Mucosa of gallbladder (tissue), 1 donor: ENCODE results near the gene SNRNP27. TPM values are rescaled to one million over a fixed set of nuclear protein-coding genes. Genes with fewer than 3 reads are reported as not detected.

Source experiments
- DNase-seq: peaks from one replicate; pipeline ENCODE4 v3.0.0-alpha.2; 2020; ENCODE audit warnings: low spot score
- total RNA-seq: library from RNA; stranded (reverse); gene quantifications from one replicate; pipeline ENCODE4 v1.2.1, GENCODE V29; 2021
- donor health status: DM: no; HTN: no; CAD: no.

The SNRNP27 gene
- total RNA-seq, 1 donor from 2014 or later, result 43.4 TPM

GRCh38 chr2:69916106-69916505 lies 22.4 kb downstream of the SNRNP27 start:
- DNase-seq, result no peak

GRCh38 chr2:69917852-69918251 lies 24.1 kb downstream of the SNRNP27 start:
- no peak for DNase-seq

GRCh38 chr2:69918401-69918800 lies 24.6 kb downstream of the SNRNP27 start:
- DNase-seq, result no peak

GRCh38 chr2:69923116-69923515 lies 29.4 kb downstream of the SNRNP27 start:
- no peak for DNase-seq

GRCh38 chr2:69926849-69927515 lies 33.2 kb downstream of the SNRNP27 start:
- DNase-seq, result no peak

GRCh38 chr2:69931832-69932595 lies 38.3 kb downstream of the SNRNP27 start:
- no peak for DNase-seq

GRCh38 chr2:69932596-69932922 lies 38.8 kb downstream of the SNRNP27 start:
- DNase-seq, result no peak

GRCh38 chr2:69933254-69933828 lies 39.6 kb downstream of the SNRNP27 start:
- no peak for DNase-seq

GRCh38 chr2:69933839-69934613 lies 40.3 kb downstream of the SNRNP27 start:
- no peak for DNase-seq

GRCh38 chr2:69934614-69934908 lies 40.8 kb downstream of the SNRNP27 start:
- no peak for DNase-seq

- no peak for DNase-seq
Measured at GRCh38 chr2:69935011-69935410, 41.3 kb downstream of the SNRNP27 start.

GRCh38 chr2:69936906-69937305 lies 43.1 kb downstream of the SNRNP27 start:
- DNase-seq, result no peak

GRCh38 chr2:69937968-69938367 lies 44.2 kb downstream of the SNRNP27 start:
- DNase-seq, result no peak

GRCh38 chr2:69939722-69940121 lies 46.0 kb downstream of the SNRNP27 start:
- DNase-seq, result no peak

GRCh38 chr2:69940691-69941090 lies 46.9 kb downstream of the SNRNP27 start:
- no peak for DNase-seq

- DNase-seq, result no peak
Measured at GRCh38 chr2:69943000-69943842, 49.5 kb downstream of the SNRNP27 start.

- DNase-seq, result no peak
Measured at GRCh38 chr2:69943843-69944525, 50.2 kb downstream of the SNRNP27 start.

- DNase-seq, result no peak
Measured at GRCh38 chr2:69944756-69945155, 51.0 kb downstream of the SNRNP27 start.

GRCh38 chr2:69945441-69945840 lies 51.7 kb downstream of the SNRNP27 start:
- no peak for DNase-seq

GRCh38 chr2:69945941-69946340 lies 52.2 kb downstream of the SNRNP27 start:
- DNase-seq, result no peak
